HT-29 (cell line): Measurements from ENCODE around the gene SNAP29. TPM values are rescaled to one million over a fixed set of nuclear protein-coding genes. Genes with fewer than 3 reads are reported as not detected.
"Not testable (repeated sequence)": the region's sequence is repeated elsewhere in the genome, so short reads cannot be mapped to it uniquely, and the experiment has no call there.

Experiments
- DNase-seq: peaks from one replicate; pipeline ENCODE4 v3.0.0-alpha.2; 2015; ENCODE audit warnings: low spot score
- total RNA-seq: library from RNA; depleted of rRNA; stranded (reverse); fragments of >200 nt; shearing (Covaris generic); gene quantifications from 2 replicates; pipeline ENCODE4 v1.2.3, GENCODE V29; 2014

SNAP29 gene
- total RNA-seq, 1 experiment from 2014 or later = 26.9 TPM

GRCh38 chr22:20866736-20867135 lies 7.9 kb downstream of the SNAP29 start:
- DNase-seq = no peak

DNA sequence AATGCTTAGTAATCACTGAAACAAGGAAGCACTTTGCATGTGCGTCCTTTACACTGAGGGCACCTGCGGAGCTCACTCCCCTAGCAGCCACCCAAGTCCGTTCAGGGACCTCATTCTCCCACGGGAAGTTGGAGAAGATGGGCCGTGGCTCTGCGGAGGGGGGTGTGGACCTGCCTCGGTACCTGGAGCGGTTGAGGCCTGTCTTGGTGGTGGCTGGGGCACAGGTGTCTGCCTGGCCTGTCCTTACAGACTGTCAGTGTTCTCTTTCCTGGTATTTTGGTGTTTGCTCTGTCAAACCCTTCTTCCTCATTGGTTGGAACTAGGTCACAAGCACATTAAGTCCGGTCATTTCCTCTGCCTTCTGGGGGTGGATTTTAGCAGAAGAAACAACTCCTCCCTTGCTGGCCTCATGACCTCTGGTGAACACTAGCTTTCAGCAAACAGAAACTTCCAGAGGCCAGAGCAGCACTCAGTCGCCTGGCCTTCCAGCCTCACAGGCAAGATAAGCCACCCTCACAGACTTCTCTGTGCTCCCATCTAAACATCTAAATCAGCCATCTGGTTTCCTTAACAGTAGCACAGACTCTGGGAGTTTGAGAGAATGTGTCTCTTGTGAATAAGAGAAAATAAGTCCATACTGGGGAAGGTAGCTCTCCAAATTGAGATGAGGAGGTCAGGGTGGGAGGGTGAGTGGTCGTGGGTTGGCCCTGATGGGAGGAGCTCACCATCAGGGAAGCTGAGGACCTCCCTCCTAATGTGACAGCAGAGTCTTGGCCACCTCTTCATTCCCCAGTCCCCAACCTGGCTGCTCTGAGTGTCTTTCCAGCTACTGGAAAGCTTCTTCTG lies 8.6 kb downstream of the SNAP29 start:
- peak; percentile 76 for DNase-seq

DNA sequence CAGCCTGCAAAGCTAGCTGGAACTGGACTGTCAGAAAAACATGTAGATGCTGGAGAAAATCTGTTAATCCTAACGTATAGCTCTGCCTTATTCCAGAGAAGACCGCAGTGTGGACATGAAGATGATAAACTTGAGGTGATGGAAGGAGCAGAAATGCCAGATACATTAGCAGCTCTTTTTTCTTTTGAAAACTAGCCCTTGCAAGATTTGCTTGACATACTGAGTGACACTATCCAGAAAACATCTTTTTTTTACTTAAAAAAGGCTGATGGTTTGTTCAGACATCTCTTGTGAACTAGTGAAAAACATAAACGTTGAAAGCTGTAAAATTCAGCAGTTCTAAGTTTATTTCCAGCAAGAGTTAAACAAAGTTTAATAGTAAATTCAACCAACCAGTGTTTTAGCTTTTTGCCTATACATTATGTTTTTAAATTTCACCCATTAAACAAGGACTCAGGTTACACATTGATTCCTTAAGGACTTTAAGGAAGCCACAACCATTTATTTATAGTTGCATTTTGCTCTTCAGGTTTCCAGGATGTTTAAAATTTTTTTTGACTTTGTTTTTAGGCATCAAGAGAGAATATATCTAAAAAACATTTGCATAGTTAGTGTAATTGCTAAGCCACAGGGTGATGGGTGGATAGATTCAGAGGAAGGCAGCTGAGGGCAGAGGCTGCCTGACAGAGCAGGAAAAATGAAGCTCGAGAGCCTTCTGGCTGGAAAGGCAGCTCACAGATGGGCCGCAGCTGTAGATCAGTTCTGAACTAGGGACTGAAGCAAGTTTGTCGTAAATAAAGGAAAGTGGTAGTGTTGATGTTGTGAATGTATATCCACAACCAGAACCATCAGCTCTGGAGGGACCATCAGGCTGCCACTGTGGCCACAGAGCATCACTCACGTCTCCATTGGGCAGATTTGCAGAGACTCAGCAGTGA lies 9.5 kb downstream of the SNAP29 start:
- DNase-seq = no peak

GRCh38 chr22:20869234-20869633 lies 10.4 kb downstream of the SNAP29 start:
- no peak for DNase-seq

GRCh38 chr22:20873214-20873613 lies 14.4 kb downstream of the SNAP29 start:
- DNase-seq = no peak

DNA sequence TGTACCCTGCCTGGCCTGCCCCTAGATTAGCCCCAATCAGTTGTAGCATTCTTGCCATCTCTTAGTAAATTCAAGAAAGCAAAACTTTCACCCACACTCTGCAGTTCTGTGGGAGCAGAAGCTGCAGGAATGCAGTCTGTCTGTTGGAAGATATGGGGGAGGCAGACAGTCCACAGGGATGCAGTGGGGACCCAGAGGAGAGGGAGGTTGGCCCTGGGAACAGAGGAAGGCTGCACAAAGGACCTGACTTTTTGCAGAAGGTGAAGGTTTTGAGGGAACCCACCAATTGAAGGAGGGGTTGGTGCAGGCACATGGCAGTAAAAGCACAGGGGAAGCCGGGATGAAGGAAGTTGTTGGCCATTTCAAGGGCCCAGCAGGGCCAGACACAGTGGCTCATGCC lies 16.5 kb downstream of the SNAP29 start:
- DNase-seq = no peak

- no peak for DNase-seq
Measured at GRCh38 chr22:20877715-20878114, 18.9 kb downstream of the SNAP29 start.

DNA sequence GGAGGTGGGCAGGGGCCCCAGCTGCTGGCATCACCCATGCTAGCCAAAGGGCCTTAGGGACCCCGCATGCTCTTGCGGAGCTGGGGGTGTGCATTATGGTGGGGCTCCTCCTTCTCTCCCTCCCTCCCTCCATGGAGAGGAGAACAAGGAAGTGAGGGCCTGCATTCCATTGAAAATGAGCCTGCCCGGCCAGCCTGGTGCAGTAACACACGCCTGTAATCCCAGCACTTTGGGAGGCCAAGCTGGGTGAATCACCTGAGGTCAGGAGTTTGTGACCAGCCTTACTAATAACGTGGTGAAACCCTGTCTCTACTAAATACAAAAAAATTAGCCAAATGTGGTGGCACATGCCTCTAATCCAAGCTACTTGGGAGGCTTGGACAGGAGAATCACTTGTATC lies 22.4 kb downstream of the SNAP29 start:
- no peak for DNase-seq

GRCh38 chr22:20881869-20882815 lies 23.3 kb downstream of the SNAP29 start:
- no peak for DNase-seq

DNA sequence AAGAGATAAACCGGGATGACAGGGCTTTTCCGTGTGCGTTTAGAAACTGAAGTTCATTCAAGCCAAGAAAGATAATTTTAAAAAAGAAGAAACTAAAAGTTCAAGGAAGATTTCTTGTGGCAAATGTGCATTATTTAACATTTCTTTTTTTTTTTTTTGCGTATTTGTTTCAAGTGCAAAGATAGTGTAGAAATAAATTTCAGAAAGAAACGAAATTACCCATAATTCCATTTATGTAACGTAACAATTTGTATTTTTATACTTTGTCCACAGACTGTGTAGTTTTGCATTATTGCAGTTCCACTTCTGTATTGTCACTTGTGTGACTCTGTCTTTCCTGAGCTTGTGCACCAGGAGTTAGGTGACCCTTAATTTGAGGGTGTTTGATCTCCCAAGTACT lies 24.0 kb downstream of the SNAP29 start:
- DNase-seq = no peak

DNA sequence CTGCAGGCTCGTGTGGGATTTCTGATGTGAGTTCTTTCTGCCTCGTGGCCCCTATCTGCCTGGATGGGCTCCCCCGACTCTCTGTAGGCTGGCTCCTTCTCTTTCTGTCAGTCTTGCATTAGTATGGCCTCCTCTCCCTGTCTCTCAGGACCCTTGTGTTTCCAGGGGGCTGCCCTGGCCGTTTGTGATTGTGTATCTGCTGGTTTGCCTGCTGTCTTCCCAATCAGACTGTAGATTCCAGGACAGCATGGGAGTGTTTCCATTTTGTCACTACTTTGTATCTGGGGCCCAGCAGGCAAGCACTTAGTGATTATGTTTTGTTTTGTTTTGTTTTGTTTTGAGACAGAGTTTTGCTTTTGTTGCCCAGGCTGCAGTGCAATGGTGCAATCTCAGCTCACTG lies 25.6 kb downstream of the SNAP29 start:
- no peak for DNase-seq

GRCh38 chr22:20885017-20885556 lies 26.3 kb downstream of the SNAP29 start:
- no peak for DNase-seq

DNA sequence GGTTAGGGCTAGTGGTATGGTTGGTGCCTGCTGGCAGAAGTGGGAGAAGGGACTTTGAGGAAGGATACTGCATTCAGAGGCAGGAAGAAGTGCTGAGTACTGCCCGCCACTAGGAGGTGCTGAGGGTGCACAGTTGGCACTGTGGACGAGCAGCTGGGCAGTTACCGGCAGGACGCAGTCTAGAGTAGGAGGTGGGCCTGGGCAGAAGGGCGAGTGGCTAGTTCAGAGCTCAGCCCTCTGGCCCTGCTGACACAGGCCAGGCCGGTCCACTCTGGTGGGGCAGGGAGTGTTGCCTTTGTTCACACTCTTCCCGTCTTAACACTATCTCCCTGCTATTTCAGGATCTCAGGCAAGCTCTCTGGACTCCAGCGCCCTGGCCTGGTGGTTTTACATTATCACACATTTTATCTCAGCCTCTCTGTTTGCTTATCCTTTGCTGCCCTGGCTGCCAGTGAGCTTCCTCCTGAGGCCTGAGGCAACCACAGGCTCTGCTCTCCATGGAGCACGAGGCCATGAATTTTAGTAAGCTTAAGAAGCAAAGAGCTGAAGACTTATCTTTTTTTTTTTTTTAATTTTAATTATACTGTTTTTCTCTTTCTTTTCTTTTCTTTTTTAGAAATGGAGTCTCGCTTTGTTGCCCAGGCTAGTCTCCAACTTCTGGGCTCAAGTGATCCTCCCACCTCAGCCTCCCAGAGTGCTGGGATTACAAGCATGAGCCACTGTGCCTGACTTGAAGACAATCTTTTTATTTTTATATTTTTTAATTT lies 26.9 kb downstream of the SNAP29 start:
- peak; percentile 97 for DNase-seq

DNA sequence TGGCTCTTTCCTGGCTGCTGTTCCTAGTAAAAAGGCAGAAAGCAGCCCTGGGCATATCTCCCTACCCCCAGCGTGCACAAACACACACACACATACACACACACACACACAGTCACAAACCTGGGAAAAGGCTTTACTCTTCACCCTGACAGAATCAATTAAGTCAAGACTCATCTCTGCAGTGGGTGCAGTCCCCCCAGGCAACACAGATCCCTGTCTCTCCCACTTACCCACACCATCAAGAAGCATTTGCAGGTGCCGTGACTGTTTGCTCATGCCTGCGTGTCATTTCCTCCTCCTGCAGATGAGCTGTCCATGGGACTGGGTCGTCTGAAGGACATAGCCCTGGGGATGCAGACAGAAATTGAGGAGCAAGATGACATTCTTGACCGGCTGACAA lies 28.6 kb downstream of the SNAP29 start:
- no peak for DNase-seq

- DNase-seq = no peak
Measured at GRCh38 chr22:20889025-20889704, 30.4 kb downstream of the SNAP29 start.

- DNase-seq = no peak
Measured at GRCh38 chr22:20889904-20890540, 31.2 kb downstream of the SNAP29 start.

GRCh38 chr22:20890975-20891374 lies 32.2 kb downstream of the SNAP29 start:
- no peak for DNase-seq

GRCh38 chr22:20897737-20898136 lies 38.9 kb downstream of the SNAP29 start:
- not testable (repeated sequence) for DNase-seq

- DNase-seq = no peak
Measured at GRCh38 chr22:20899827-20900423, 41.1 kb downstream of the SNAP29 start.
